Daoy (cell line): Measurements from ENCODE around the gene C8G. TPM values are rescaled to one million over a fixed set of nuclear protein-coding genes. Genes with fewer than 3 reads are reported as not detected.
A peak's percentile ranks its signal among the peaks of the same experiment; 100 is the strongest.

Source experiments
- DNase-seq: peaks from one replicate; pipeline ENCODE4 v3.0.0-alpha.2; 2015; ENCODE audit warnings: low read depth
- total RNA-seq: library from RNA; depleted of rRNA; stranded (reverse); fragments of >200 nt; shearing (Covaris generic); gene quantifications from 2 replicates; pipeline ENCODE4 v1.2.3, GENCODE V29; 2014

C8G gene
- total RNA-seq, 1 experiment from 2014 or later: not detected

DNA sequence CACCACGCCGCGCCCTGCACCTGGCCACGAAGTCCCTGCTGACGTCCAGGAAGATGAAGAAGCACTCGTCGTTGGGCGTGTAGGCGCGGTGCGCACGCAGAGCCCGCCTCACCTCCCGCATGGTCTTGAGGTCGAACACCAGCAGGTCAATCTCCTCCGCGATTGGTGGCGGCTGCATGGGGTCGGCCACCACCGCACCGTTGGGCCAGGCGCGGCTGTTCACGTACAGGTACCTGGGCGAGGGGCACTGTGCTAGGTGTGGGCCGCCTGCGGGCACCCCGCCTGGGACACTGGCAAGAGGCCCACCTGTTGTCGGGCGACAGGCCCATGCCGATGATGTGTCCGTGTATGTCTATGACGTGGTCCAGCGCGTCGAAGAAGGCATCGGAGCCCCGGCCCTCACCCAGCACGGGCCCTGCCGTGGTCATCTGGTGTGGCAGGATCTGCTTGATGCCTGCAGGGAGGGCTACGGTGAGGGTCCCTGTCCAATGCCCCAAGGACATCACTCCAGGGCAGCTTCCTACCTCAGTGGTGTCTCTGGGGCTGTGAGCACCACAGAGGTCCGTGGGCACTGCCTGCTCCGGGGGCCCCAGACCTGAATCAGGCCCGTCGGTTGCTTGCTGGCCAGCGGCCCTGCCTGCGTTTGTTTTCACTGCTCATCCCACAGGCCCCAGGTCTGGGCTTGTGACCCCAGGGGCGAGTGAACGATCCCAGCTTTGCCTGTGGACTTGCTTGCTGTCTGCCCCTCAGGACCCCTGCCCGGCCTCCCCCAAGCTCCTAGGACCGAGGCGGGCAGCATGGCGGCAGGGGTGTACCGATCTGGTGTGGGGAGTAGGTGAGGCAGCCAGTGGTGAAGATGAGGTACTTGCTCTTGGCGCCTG, 3.6 kb upstream of the C8G start:
- no peak for DNase-seq

GRCh38 chr9:136942112-136942880, 2.7 kb upstream of the C8G start:
- no peak for DNase-seq

- no peak for DNase-seq
Observed at GRCh38 chr9:136942881-136943230, 2.2 kb upstream of the C8G start.

DNA sequence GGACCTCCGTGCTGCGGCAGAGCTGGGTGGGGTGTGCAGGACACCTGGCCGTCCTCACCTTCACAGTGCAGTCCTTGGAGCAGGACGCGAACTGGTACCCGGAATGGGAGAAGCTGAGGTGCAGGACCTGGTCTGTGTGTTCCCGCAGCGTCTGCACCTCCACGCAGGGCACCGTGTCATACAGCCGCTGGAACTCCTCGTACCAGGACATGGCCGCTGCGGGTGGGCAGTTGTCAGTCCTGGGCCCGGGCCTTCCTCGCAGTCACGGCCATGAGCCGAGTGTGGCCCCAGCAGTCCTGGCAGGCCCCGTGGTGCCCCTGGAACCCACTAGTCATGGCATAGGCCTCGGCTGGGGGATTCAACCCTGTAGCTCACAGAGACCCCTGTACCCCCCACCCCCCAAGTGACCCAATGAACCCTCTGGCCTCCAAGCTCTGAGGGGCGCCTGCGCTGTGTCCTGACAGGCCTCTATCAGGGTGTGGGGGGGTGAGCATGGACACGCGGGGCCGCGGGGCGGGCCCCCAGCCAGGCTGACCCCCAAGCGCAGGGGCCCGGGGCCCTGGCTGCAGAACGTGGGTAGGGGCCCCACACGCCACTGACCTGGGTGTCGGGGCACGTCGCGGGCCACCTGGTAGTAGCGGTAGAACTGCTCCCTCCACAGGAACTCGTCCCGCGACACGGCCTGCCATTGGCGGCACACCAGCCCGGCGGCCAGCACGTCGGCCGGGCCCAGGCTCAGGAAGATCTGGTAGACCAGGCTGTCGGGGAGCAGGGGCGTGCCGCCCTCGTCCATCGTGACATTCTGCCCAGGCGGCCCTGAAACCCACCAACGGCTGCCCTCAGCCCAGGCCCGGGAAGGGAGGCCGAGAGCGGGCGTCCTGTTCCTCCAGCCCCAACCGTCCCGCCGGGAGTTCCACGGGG, 1.5 kb upstream of the C8G start:
- peak; percentile 69 for DNase-seq

GRCh38 chr9:136944212-136944518, 878 bp upstream of the C8G start:
- no peak for DNase-seq

GRCh38 chr9:136945333-136946227, 537 bp downstream of the C8G start:
- no peak for DNase-seq

DNA sequence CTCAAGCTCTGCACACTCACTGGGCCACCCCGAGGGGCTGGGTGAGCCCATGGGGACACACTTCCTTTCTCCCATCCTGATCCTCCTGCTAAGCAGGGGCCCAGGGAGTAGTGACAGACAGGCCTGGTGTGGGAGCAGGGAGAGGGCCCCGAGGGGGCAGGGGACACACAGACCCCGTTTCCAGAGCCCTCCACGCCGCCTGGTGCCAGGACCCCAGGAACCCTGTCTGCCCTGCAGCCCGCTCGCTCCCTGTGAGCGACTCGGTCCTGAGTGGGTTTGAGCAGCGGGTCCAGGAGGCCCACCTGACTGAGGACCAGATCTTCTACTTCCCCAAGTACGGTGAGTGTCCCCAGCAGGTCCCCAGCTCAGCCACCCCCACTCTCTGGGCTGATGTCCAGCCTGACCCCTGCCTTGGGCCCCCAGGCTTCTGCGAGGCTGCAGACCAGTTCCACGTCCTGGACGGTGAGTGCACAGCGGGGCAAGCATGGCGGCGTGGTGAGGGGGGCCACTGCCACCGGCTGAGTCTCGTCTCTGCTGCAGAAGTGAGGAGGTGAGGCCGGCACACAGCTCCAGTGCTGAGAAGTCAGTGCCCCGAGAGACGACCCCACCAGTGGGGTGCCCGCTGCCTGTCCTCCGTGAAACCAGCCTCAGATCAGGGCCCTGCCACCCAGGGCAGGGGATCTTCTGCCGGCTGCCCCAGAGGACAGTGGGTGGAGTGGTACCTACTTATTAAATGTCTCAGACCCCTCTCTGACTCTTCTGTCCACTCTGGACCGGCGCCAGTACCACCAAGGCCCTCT, 1.4 kb downstream of the C8G start:
- no peak for DNase-seq

DNA sequence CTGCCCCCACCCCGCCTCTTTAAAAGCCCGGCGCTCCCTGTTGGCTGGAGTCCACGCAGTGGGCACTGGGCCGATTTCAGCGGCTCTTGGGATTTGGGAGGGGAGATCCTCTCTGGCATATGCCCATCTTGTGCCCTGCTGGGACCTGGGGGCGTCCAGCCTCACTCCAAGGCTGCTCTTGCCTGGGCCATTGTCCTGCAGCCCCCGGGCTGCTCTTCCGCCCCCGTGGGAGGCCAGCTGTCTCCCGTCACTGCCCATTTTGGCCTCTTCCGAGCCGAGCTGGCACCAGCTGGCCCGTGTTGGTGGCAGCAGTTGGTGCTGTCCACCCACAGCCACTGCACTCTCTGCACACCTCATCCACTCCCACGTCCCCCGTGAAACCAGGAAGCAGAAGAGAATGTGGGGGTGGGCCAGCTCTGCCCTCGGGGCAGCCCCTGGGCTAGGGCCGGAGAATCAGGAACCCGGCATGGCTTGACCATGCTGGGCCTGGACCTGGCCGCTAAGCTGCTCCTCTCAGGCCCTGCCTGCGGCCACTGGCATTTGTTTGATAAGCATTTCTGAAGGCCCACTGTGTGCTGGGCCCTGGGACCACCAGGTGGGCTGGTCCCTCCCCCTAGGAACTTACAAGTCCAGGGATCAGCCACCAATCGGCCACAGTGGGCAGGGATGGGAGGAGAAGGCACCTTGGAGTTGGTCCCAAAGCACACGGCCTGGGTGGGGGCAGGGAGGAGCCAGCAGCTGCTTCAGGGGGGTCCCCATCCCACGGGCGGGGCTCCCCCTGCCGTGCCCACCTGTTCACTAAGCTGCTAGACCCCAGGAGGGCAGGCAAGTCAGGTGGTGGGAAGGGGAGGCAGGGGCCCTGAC, 2.2 kb downstream of the C8G start:
- no peak for DNase-seq

DNA sequence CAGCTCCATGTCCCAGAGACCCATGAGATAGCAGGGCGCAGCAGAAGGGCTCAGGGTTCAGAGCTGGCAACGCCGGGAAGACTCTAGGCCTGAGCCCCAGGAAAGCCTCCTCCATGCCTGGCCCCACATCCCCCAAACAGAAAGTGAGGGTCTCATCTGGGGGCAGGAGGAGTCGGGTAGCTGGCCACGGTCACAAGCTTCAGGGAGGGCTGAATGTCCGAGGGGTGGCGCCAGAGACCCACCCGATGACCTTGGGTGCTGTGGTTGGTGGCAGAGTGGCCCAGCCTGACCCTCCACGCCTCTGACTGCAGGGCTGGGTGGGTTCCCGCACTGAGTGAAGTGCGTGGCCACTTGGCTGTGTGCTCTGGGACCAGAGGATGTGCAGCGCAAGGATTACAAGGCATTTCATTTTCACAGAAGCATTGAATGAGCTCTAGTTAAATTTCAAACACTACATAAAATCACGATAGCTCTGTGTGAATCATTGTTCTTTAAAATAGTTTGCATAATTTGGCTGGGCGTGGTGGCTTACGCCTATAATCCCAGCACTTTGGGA, 3.0 kb downstream of the C8G start:
- DNase-seq: peak; percentile 67

DNA sequence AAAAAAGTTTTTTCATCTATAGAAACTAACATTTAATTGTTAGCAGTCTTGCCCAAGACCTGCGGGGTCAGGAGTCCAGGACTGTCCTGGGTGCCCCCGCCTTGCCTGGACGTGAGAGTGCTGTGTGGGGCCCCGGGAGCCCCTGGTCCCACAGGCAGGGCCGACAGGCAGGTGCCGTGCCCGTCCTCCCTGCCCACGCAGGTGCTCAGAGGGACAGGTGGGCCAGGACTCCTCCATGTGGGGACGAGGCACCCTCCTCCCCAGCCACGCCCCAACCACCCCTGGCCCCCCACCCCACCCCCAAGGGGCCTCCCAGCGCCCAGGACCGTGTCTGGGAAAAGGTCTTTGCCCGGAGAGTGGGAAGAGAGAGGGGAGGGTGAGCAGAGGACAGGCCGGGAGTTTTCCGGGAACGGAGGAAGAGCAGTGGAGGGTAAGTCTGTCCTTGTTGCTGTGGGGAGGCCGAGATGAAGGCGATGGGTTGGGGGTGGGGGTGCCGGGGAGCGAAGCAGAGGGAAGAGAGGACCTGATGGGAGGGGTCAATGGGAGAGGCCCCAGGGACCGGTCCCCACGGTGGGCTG, 4.3 kb downstream of the C8G start:
- no peak for DNase-seq

GRCh38 chr9:136949817-136950655, 5.0 kb downstream of the C8G start:
- DNase-seq: peak; percentile 98

- DNase-seq: no peak
Observed at GRCh38 chr9:136950656-136951276, 5.7 kb downstream of the C8G start.

DNA sequence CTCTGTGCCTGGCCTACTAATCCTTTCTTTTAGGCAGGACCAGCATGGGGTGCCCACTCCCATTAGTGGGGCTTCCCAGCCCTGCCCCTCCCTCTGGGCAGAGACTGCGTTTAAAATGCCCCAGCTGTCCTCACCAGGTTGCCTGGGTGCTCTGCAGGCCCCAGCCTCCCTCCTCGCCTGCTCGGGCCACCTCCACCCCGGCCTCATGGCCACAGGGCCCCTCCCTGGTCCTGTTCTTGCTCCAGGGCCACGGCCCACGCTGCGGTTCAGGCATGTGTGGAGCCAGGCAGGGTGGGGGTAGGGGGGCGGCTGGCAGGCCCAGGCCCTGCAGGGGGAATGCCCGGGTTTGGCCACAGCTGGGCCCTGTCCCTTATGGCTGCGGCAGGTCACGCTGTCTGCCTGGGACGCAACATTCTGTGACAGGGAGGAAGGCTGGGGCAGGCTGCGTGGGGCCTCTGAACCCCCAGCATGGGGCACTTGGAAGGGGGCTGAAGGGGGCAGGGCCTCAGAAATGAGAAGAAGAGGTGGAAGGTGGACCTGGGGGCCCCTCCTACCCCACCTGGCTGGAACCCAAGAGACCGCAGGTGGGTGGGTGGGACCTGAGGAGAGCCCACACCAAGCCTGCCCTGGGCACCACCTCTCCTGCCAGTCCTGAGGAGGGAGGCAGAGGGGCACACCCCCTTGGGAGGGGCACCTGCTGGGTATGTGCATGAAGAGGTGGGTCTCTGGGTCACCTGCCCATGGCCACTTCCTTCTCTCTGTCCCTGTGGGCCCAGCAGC, 6.7 kb downstream of the C8G start, which contains the start of gene LCN12:
LCN12 (plus strand) TSS at position 733 of the 780 bp plus-strand sequence. CDS start 55 bp downstream, outside the sequence.
- no peak for DNase-seq

GRCh38 chr9:136952321-136952850, 7.3 kb downstream of the C8G start:
- no peak for DNase-seq

- DNase-seq: no peak
Observed at GRCh38 chr9:136952876-136953770, 8.1 kb downstream of the C8G start.
